ENCODE measurements around the gene PWP2.

GRCh38 chr21:44072111-44072510 lies 35.1 kb upstream of the PWP2 start:
- no peak for TF ChIP-seq CTCF (IDR thresholded peaks at IDR 0.05)
- TF ChIP-seq POLR2AphosphoS5 (IDR thresholded peaks at IDR 0.05): no peak
